HCT116 (cell line): ENCODE measurements around the gene PAQR4. TPM values are rescaled to one million over a fixed set of nuclear protein-coding genes. Genes with fewer than 3 reads are reported as not detected.

Experiments
- ATAC-seq: fragments of 200-7000 bp; cut with Tn5 transposase; 2 replicates; pipeline ENCODE4 v1.9.1; 2020; ENCODE audit warnings: mild to moderate bottlenecking, moderate library complexity
- BruUV-seq: library from RNA; stranded (reverse); fragments of 400-500 nt; replicated peaks from 2 replicates; lab custom pipeline; 2021; lab: Mats Ljungman, UMichigan
- CTCF ChIA-PET: fragments of 300-600 bp; sonication (Branson Sonifier 250); formaldehyde crosslinking; loops from one replicate; lab custom pipeline; 2021; ENCODE audit warnings: antibody characterized with exemption; lab: Charles Lee
- POLR2A ChIA-PET: fragments of 300-600, 350-600 bp; sonication (Branson Sonifier 250); formaldehyde crosslinking; loops from one replicate; lab custom pipeline; 2021; ENCODE audit warnings: antibody characterized with exemption; lab: Charles Lee
- RAD21 ChIA-PET, 2 experiments: fragments of 300-600 bp; sonication (Branson Sonifier 250); formaldehyde crosslinking; loops; one replicate each; lab custom pipeline; 2023; ENCODE audit warnings: low total read pairs in 2 of 2; ENCODE audit not compliant: uncharacterized antibody in 2 of 2, unreplicated experiment in 2 of 2, low non-redundant PET in 1 of 2; lab: Charles Lee
- DNase-seq: peaks from one replicate; pipeline ENCODE4 v3.0.0-alpha.2; 2010; ENCODE audit warnings: low read depth, low spot score
- H2AFZ ChIP-seq: fragments of 200-600 bp; shearing (Covaris generic), sonication (generic); 2 replicates; pipeline ENCODE4 v1.6.1; 2017; ENCODE audit warnings: low read depth, mixed run types, mixed read lengths, antibody characterized with exemption, low read length; ENCODE audit not compliant: poor library complexity, severe bottlenecking
- H3K27ac ChIP-seq: 2 replicates; pipeline ENCODE4 v1.5.1; 2012; ENCODE audit warnings: low read depth, low read length
- H3K27me3 ChIP-seq: fragments of 200-600 bp; sonication (generic); 2 replicates; pipeline ENCODE4 v1.6.1; 2016; ENCODE audit warnings: mixed run types, low read length, mixed read lengths; ENCODE audit not compliant: insufficient read depth
- H3K36me3 ChIP-seq, 2 experiments: fragments of 200-500 bp in 1 of 2; fragments of 200-600 bp in 1 of 2; sonication (Bioruptor generic) in 1 of 2; sonication (generic) in 1 of 2; 2 replicates each; pipeline versions ENCODE4 v1.5.1 to v1.6.1; 2014 to 2016; ENCODE audit warnings: low read length in 2 of 2, inconsistent platforms in 1 of 2, mixed read lengths in 1 of 2, mixed run types in 1 of 2; ENCODE audit not compliant: insufficient read depth in 2 of 2, control insufficient read depth in 1 of 2
- H3K4me1 ChIP-seq, 2 experiments: fragments of 200-600 bp in 1 of 2; sonication (generic) in 1 of 2; 2 replicates each; pipeline versions ENCODE4 v1.5.1 to v1.6.1; 2012 to 2017; ENCODE audit warnings: low read length in 2 of 2, inconsistent platforms in 1 of 2, mild to moderate bottlenecking in 1 of 2, mixed read lengths in 1 of 2, mixed run types in 1 of 2, moderate library complexity in 1 of 2; ENCODE audit not compliant: insufficient read depth in 2 of 2, control insufficient read depth in 1 of 2
- H3K4me2 ChIP-seq: fragments of 200-600 bp; sonication (generic); 2 replicates; pipeline ENCODE4 v1.6.1; 2017; ENCODE audit warnings: mixed run types, low read length, mixed read lengths
- H3K4me3 ChIP-seq, 2 experiments: fragments of 200-600 bp in 1 of 2; sonication (generic) in 1 of 2; replicated peaks in 1 of 2; 2 replicates each; pipeline ENCODE4 v1.5.1; 2011 to 2016; ENCODE audit warnings: low read length in 2 of 2, control low read depth in 1 of 2, low read depth in 1 of 2, mild to moderate bottlenecking in 1 of 2, mixed read lengths in 1 of 2, mixed run types in 1 of 2
- H3K79me2 ChIP-seq: fragments of 200-600 bp; sonication (generic); 2 replicates; pipeline ENCODE4 v1.6.1; 2017; ENCODE audit warnings: mild to moderate bottlenecking, mixed run types, low read length, moderate library complexity, mixed read lengths; ENCODE audit not compliant: insufficient read depth
- H3K9ac ChIP-seq: fragments of 200-600 bp; sonication (generic); 2 replicates; pipeline ENCODE4 v1.6.1; 2016; ENCODE audit warnings: low read length, mixed read lengths
- H3K9me2 ChIP-seq: fragments of 200-600 bp; sonication (generic), shearing (Covaris generic); 2 replicates; pipeline ENCODE4 v1.6.1; 2017; ENCODE audit warnings: mixed run types, mild to moderate bottlenecking, moderate library complexity; ENCODE audit not compliant: insufficient read depth
- H3K9me3 ChIP-seq, 2 experiments: fragments of 200-500 bp in 1 of 2; fragments of 200-600 bp in 1 of 2; sonication (Bioruptor generic) in 1 of 2; sonication (generic) in 1 of 2; 2 replicates each; pipeline ENCODE4 v1.6.1; 2014 to 2017; ENCODE audit warnings: low read length in 2 of 2, mixed read lengths in 2 of 2, inconsistent platforms in 1 of 2, low read depth in 1 of 2, mild to moderate bottlenecking in 1 of 2, mixed run types in 1 of 2, moderate library complexity in 1 of 2; ENCODE audit not compliant: control insufficient read depth in 1 of 2, insufficient read depth in 1 of 2
- H4K20me1 ChIP-seq: fragments of 200-600 bp; sonication (generic), shearing (Covaris generic); 2 replicates; pipeline ENCODE4 v1.6.1; 2017; ENCODE audit warnings: mixed run types, mild to moderate bottlenecking, moderate library complexity; ENCODE audit not compliant: insufficient read depth
- CBX3 ChIP-seq: IDR thresholded peaks from 2 replicates; pipeline ENCODE4 v1.6.1; 2012; ENCODE audit warnings: low read depth
- CEBPB ChIP-seq: IDR thresholded peaks from 2 replicates; pipeline ENCODE4 v1.6.1; 2012; ENCODE audit warnings: low read depth
- EGR1 ChIP-seq: IDR thresholded peaks from 2 replicates; pipeline ENCODE4 v1.6.1; 2012; ENCODE audit warnings: low read depth
- ELF1 ChIP-seq: IDR thresholded peaks from 2 replicates; pipeline ENCODE4 v1.6.1; 2012; ENCODE audit warnings: low read depth, borderline replicate concordance
- EZH2 ChIP-seq: fragments of 200-600 bp; sonication (generic); IDR thresholded peaks from 2 replicates; pipeline ENCODE4 v1.6.1; 2017; ENCODE audit warnings: antibody characterized with exemption, mixed run types
- POLR2A ChIP-seq: IDR thresholded peaks from 2 replicates; pipeline ENCODE4 v1.7.0; 2011; ENCODE audit warnings: borderline replicate concordance; ENCODE audit not compliant: insufficient read depth, insufficient read length; ENCODE audit errors: extremely low read depth
- POLR2AphosphoS5 ChIP-seq: IDR thresholded peaks from 2 replicates; pipeline ENCODE4 v1.6.1; 2011; ENCODE audit warnings: mild to moderate bottlenecking, low read depth, low read length, moderate library complexity
- RAD21 ChIP-seq: IDR thresholded peaks from 2 replicates; pipeline ENCODE4 v1.6.1; 2012; ENCODE audit warnings: low read depth, mild to moderate bottlenecking
- SIN3A ChIP-seq: IDR thresholded peaks from 2 replicates; pipeline ENCODE4 v1.6.1; 2012; ENCODE audit warnings: low read depth
- SP1 ChIP-seq: IDR thresholded peaks from 2 replicates; pipeline ENCODE4 v1.6.1; 2012; ENCODE audit warnings: low read depth
- SRF ChIP-seq: IDR thresholded peaks from 2 replicates; pipeline ENCODE4 v1.6.1; 2012; ENCODE audit warnings: low read depth
- TCF7L2 ChIP-seq: IDR thresholded peaks from 2 replicates; pipeline ENCODE4 v1.7.0; 2011; ENCODE audit warnings: borderline replicate concordance, inconsistent platforms; ENCODE audit not compliant: insufficient read depth, insufficient read length; ENCODE audit errors: extremely low read depth
- ZFX ChIP-seq: fragments of 450-650 bp; IDR thresholded peaks from 2 replicates; pipeline ENCODE4 v1.6.1; 2017
- ZNF274 ChIP-seq: fragments of 200-500 bp; sonication (Bioruptor generic); IDR thresholded peaks from 2 replicates; pipeline ENCODE4 v1.6.1; 2014; ENCODE audit warnings: mild to moderate bottlenecking, low read depth, low read length, inconsistent platforms
- intact Hi-C: fragments of 100-400 bp; cut with micrococcal nuclease; formaldehyde crosslinking; loops from 2 replicates; pipeline ENCODE4 v1.10.0; 2022
- total RNA-seq: library from RNA; stranded (reverse); gene quantifications from one replicate; pipeline ENCODE4 v1.2.1, GENCODE V29; 2021; ENCODE audit not compliant: unreplicated experiment
- TF ChIP-seq, protein P1 (sequence below): IDR thresholded peaks from 2 replicates; pipeline ENCODE4 v1.6.1; 2012; ENCODE audit warnings: low read depth
- TF ChIP-seq, protein P2 (sequence below): IDR thresholded peaks from 2 replicates; pipeline ENCODE4 v1.6.1; 2012
- TF ChIP-seq, protein P3 (sequence below), 3 experiments: fragments of 200-600 bp in 1 of 3; sonication (generic) in 1 of 3; IDR thresholded peaks in 2 of 3; conservative IDR thresholded peaks in 1 of 3; 2 replicates each; pipeline ENCODE4 v1.5.1; 2012 to 2017; ENCODE audit warnings: low read depth in 2 of 3, low read length in 2 of 3, antibody characterized with exemption in 1 of 3, borderline replicate concordance in 1 of 3, control low read depth in 1 of 3, mild to moderate bottlenecking in 1 of 3, mixed read lengths in 1 of 3, mixed run types in 1 of 3, moderate library complexity in 1 of 3; ENCODE audit not compliant: insufficient read depth in 1 of 3
- TF ChIP-seq, protein P4 (sequence below): IDR thresholded peaks from 2 replicates; pipeline ENCODE4 v1.6.1; 2012
- TF ChIP-seq, protein P5 (sequence below): IDR thresholded peaks from 2 replicates; pipeline ENCODE4 v1.6.1; 2011; ENCODE audit warnings: mild to moderate bottlenecking, low read length, moderate library complexity; ENCODE audit not compliant: insufficient replicate concordance; ENCODE audit errors: extremely low read depth

Gene PAQR4
- total RNA-seq, 1 experiment from 2014 or later, result 45.6 TPM

DNA sequence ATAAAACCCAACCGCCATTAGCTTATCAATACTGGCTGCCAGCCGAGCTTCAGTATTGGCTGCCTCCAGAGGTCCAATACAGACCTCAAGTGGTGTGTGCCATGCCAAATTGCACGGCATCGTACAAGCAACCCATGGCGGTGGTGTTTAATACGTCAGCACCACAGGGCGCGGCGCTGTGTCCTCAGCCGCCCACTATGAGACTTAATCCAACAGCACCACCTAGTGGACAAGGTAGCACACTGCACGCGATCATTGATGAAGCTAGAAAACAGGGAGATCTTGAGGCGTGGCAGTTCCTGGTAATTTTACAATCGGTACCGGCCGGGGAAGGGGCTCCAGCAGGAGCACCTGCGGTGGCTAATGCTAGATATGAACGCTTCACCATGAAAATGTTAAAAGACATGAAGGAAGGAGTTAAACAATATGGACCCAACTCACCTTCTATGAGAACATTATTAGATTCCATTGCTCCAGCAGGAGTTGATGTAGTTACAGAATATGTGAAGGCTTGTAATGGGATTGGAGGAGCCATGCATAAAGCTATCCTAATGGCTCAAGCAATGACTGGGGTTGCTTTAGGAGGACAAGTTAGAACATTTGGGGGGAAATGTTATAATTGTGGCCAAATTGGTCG, 42.0 kb upstream of the PAQR4 start:
- Histone ChIP-seq H4K20me1 (no peaks in the 10 kb centered on the region), H3K9me2 (no peaks in the 10 kb centered on the region), H3K36me3 (no peaks in the 10 kb centered on the region; a peak in 1 of 4 replicates), H3K79me2 (peaks cover 17% of the 10 kb centered on the region; the same call in 1 of the 2 replicates), H3K27me3 (no peaks in the 10 kb centered on the region), H3K4me1 (peaks cover 0 to 11% of the 10 kb centered on the region in 2 experiments; a peak in 3 of 4 replicates), H3K27ac (no peak overlapping the region), H2AFZ (no peak overlapping the region), H3K4me3 (no peak overlapping the region), H3K9me3 (no peaks in the 10 kb centered on the region), H3K4me2 (peak overlapping the region; percentile 39), H3K9ac (no peak overlapping the region)
- POLR2A ChIA-PET, result interaction anchor here (1.0 to 1.2 kb wide), 3 partner anchors 16 to 44 kb away, joined by 3 to 5 read pairs (median 3); partner anchors contain the start of genes FLYWCH1 and FLYWCH2
- RAD21 ChIA-PET, result interaction anchor here in 1 of 2 experiments (0.7 to 1.2 kb wide), 2 partner anchors 88 to 115 kb away, joined by 4 to 5 read pairs; no protein-coding TSS in a partner anchor
- DNase-seq (peak; percentile 85), ATAC-seq (peak; percentile 96)
- CTCF ChIA-PET, result interaction anchor here (0.6 to 1.5 kb wide), 19 partner anchors 11 to 135 kb away, joined by 3 to 16 read pairs (median 5); partner anchors contain the start of genes FLYWCH1, FLYWCH2 and KREMEN2
- intact Hi-C loops, result no loop called here
- BruUV-seq, result no TSS peak
- TF ChIP-seq POLR2A (no peak), ZFX (no peak), POLR2AphosphoS5 (peak; percentile 62), SIN3A (no peak), EGR1 (no peak; the same call in 1 of the 2 replicates), SRF (no peak), RAD21 (peak; percentile 87), CEBPB (no peak), EZH2 (no peak), ZNF274 (no peak), TCF7L2 (peak; percentile 49), SP1 (no peak; the same call in 1 of the 2 replicates), CBX3 (peak; percentile 75), ELF1 (no peak)
- TF ChIP-seq, protein P1, sequence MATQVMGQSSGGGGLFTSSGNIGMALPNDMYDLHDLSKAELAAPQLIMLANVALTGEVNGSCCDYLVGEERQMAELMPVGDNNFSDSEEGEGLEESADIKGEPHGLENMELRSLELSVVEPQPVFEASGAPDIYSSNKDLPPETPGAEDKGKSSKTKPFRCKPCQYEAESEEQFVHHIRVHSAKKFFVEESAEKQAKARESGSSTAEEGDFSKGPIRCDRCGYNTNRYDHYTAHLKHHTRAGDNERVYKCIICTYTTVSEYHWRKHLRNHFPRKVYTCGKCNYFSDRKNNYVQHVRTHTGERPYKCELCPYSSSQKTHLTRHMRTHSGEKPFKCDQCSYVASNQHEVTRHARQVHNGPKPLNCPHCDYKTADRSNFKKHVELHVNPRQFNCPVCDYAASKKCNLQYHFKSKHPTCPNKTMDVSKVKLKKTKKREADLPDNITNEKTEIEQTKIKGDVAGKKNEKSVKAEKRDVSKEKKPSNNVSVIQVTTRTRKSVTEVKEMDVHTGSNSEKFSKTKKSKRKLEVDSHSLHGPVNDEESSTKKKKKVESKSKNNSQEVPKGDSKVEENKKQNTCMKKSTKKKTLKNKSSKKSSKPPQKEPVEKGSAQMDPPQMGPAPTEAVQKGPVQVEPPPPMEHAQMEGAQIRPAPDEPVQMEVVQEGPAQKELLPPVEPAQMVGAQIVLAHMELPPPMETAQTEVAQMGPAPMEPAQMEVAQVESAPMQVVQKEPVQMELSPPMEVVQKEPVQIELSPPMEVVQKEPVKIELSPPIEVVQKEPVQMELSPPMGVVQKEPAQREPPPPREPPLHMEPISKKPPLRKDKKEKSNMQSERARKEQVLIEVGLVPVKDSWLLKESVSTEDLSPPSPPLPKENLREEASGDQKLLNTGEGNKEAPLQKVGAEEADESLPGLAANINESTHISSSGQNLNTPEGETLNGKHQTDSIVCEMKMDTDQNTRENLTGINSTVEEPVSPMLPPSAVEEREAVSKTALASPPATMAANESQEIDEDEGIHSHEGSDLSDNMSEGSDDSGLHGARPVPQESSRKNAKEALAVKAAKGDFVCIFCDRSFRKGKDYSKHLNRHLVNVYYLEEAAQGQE, result no peak
- TF ChIP-seq, protein P2, sequence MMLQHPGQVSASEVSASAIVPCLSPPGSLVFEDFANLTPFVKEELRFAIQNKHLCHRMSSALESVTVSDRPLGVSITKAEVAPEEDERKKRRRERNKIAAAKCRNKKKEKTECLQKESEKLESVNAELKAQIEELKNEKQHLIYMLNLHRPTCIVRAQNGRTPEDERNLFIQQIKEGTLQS, result no peak
- TF ChIP-seq, protein P3, sequence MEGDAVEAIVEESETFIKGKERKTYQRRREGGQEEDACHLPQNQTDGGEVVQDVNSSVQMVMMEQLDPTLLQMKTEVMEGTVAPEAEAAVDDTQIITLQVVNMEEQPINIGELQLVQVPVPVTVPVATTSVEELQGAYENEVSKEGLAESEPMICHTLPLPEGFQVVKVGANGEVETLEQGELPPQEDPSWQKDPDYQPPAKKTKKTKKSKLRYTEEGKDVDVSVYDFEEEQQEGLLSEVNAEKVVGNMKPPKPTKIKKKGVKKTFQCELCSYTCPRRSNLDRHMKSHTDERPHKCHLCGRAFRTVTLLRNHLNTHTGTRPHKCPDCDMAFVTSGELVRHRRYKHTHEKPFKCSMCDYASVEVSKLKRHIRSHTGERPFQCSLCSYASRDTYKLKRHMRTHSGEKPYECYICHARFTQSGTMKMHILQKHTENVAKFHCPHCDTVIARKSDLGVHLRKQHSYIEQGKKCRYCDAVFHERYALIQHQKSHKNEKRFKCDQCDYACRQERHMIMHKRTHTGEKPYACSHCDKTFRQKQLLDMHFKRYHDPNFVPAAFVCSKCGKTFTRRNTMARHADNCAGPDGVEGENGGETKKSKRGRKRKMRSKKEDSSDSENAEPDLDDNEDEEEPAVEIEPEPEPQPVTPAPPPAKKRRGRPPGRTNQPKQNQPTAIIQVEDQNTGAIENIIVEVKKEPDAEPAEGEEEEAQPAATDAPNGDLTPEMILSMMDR (IDR thresholded peaks at IDR 0.05 in 2 of 3, conservative IDR thresholded peaks at IDR 0.05 in 1 of 3; ENCODE audit: borderline replicate concordance in 1 of 3, insufficient read depth in 1 of 3, low read depth in 2 of 3, low read length in 2 of 3), result peak; percentile 93 to 98 (median 97)
- TF ChIP-seq, protein P4, sequence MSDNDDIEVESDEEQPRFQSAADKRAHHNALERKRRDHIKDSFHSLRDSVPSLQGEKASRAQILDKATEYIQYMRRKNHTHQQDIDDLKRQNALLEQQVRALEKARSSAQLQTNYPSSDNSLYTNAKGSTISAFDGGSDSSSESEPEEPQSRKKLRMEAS, result peak; percentile 84
- TF ChIP-seq, protein P5, sequence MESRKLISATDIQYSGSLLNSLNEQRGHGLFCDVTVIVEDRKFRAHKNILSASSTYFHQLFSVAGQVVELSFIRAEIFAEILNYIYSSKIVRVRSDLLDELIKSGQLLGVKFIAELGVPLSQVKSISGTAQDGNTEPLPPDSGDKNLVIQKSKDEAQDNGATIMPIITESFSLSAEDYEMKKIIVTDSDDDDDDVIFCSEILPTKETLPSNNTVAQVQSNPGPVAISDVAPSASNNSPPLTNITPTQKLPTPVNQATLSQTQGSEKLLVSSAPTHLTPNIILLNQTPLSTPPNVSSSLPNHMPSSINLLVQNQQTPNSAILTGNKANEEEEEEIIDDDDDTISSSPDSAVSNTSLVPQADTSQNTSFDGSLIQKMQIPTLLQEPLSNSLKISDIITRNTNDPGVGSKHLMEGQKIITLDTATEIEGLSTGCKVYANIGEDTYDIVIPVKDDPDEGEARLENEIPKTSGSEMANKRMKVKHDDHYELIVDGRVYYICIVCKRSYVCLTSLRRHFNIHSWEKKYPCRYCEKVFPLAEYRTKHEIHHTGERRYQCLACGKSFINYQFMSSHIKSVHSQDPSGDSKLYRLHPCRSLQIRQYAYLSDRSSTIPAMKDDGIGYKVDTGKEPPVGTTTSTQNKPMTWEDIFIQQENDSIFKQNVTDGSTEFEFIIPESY, result no peak
